HUDEP-2 (cell line): ENCODE data around the gene TFAP2A.

Source experiments
- DNase-seq, 76 experiments: peaks; one replicate each; lab custom pipeline; 2025; ENCODE audit not compliant: unreplicated experiment in 76 of 76; lab: John Stamatoyannopoulos, UW

The TFAP2A gene

GRCh38 chr6:10426781-10427279 lies 12.0 kb upstream of the TFAP2A start:
- DNase-seq, result no peak

DNA sequence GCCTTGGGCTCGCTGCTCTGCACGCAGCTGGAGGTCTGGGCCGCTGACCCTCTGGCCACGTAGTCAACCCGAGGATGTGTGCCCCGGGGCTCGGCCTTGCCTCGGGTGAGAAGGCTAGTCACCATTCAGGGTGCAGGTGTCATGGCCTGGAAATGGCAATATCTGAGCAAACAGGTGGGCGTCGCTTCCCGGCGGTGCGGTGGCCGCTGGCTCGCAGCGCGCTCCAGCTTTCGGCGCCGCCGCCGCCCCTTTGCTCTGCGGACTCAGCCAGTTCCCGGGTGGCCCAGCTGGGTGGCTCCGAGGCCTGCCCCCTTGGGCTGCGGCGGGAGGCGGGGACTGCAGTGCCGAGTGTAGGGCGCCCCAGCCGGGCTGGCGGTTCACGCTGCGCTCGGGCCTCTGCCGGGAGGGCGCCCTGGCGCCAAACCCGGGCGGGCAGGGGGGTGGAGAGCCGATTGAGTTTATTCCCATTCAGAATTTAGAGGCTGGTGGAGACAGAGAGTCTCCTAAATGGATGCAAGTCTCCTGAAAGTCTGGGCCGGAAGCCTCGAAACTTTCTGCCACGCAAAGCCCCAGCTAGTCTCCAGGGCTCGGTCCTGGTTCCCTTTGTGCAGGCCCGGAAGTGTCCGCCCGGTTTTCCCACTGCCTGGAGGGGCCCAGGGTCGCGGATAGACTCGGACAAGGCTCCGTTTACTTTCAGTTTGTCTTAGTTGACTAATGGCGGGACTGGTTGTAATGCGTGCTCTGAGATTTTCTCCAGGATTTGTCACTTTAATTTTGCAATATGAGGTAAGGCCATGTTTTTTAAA lies 11.3 kb upstream of the TFAP2A start:
- peak in 9 of 76 experiments; percentile 20 to 39 (median 32) for DNase-seq

DNA sequence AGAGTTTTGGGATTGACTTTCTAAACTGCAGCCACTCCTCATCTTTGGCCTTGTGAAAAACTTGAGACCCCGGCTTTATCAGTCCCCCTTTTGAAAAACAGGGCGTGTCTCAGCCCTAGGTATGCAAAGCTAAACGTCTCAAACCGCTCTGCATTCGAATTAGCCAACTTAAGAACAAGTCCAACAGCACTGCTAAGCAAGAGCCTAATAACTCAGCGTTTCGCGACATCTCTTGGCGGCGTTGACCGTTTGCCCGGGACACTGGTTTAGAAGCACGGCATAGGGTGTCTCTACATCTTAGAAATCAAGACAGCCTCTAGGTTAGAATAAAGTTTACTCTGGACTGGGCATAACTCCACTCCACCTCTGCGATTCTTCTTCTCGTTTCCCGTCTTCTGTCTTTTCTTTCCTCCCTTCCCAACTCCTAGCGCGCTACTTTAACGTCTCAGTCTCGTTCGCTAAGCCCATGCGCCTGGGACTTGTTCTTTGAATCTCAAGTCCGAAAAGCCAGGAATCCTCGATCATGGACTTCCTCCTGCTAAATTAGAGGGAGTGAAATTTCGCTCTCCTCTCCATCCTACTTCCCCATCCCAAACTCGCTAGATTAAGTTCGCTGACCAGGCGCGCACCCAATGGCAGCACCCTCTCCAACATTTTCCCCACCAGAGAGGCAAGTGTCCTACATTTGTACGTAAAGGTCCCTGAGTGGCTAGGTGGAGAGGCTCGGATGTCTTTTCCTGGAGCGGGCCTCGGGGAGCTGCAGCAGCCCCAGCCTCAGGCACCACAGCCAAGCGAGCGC lies 10.5 kb upstream of the TFAP2A start:
- DNase-seq, result no peak

DNA sequence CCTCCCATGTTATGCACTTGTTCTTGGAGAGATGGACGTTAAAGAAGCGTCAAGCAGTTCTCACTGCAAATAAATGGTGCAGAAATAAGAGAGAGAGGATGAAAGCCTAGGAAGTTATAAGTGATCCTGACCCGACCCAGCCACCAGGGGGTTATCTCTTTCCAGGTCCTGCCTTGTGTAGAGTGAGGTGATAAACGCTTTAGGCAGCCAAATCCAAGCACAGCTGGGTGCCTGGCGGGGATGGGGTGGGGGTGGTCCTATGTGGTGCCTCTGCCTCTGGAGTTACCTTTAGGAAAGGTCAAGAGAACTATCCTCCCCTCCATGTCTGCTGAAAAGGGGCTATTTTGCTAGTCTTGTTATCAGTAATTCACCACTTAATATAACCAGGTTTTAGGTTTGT lies 9.2 kb upstream of the TFAP2A start:
- peak in 3 of 76 experiments; percentile 31 to 39 (median 34) for DNase-seq

DNA sequence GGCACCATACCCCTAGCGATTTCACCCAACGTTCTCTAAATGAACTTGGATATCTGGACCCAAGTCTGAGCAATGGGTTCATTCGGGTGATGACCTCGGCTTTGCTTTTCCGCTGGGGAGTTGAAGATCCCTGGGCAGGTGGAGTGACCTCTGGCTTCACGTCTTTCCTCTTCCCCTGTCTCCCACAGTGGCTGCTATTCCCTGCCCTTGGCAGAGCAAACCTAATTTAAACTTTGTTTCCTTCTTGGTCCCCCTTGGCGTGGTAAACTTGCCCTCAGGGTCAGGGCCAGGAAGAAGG lies 7.8 kb upstream of the TFAP2A start:
- DNase-seq, result no peak

GRCh38 chr6:10421921-10422736 lies 7.3 kb upstream of the TFAP2A start:
- no peak for DNase-seq

DNA sequence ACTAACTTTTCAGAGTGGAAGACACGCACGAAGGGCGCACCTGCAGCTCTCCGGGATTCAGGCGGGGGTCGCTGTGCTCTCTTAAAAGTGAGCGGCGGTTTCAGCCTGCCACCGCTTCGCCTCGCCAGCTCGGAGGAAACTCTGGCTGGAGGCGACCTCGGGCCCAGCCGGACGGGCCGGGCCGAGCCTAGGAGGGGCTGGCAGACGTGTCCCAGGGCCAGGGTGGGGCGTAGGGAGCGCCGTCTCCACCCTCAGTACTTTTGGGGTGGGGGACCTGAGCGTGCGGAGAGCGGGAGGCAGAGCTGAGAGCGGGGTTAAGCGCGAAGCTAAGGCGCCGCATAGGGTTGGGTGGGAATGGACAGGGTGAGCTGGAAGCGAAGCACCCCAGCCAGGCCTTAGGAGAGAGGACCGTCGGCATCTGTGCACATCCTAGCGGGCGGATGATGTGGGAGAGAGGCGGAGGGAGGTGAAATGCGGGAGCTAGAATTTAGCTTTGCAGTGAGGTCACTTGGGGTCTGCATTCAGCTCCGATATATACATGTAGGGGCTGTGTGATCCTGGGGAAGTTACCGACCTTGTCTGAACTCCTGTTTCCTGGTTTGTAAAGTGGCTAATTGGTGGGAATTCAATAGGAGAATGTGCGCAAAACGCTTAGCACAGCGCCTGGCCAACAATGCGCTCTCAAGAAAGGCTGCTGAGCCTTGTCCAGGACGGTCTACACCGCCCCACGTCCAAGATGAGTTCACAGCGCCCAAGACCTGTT lies 6.5 kb upstream of the TFAP2A start:
- no peak for DNase-seq

GRCh38 chr6:10420546-10421157 lies 5.8 kb upstream of the TFAP2A start:
- DNase-seq, result no peak

DNA sequence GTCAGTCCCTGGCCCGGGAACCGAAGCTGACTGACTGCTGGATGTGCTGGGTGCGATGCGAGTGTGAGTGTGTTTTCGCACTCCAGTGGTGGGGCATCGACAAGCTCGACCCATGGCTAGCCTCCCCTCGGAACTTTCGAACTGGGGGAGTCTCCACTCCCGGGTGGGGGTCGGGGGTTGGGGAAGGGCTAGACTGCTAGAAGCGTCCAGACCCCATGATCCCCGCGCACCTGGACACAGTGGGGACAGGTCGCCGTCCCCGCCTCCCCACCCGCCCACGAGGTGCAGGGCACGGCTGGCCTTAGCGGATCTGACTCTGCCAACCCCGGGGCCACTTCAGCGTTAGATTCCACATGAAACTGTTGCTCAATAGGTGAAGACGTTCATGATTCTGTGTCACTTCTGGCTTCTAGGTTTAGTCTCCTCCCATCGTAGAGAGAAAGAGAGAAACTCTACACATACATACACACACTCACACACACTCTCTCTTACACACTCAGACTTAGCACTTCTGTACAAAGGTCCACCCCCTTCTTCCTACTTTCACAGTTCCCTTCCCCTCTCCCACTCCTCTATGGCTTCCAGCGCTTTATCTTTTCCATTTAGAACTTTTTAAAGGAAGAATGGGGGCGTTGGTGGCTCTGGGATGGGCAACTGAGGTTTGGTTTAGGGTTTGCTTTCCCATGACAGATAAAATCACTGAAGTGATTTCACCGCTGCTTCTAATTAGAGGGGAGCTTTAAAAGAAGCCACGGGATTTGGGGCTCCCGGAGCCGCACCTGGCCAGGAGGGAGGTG lies 5.1 kb upstream of the TFAP2A start:
- DNase-seq, result no peak

DNA sequence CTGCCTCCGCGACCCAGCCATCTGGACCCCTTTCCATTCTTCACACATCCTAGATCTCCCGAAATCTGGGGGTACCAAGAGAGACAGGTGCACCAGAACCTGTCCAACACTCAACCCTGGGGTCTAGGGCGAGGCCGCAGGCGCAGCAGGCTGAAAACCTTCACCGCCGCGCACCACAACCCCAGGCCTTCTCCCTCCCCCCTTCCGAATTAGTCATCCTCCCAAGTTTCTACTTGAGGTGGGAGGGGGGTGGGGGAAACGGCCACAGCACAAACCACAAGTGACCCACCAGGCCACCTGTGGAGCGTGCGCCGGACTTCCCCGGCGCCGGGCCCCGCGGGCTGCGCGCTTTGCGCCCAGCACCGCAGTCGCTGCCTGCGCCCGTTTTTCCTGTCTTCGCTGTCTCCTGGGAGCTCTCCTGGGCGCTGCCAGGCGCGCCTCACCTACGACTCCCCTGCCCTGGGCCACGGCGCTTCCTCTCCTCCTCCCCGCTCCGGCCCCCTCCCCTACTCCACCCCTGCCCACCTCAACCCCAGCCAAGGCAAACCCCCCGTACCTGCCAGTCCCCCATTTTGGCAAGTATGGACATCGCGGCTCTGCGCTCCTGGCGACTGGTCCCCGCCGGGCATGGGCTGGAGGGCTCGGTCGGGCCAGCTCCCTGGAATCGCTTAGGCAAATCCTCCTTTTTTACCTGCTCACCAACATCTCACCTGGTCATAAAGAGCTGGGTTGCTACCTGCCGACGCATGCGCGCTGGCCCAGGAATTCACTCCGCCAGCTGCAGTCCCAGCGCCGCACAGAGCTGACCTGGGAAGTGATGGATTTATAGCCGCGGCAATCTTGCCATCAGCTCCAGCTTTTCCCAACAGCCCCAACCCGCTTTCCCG lies 4.2 kb upstream of the TFAP2A start:
- no peak for DNase-seq

- DNase-seq, result no peak
These were observed 3.5 kb upstream of the TFAP2A start for GRCh38 chr6:10418361-10418861.

DNA sequence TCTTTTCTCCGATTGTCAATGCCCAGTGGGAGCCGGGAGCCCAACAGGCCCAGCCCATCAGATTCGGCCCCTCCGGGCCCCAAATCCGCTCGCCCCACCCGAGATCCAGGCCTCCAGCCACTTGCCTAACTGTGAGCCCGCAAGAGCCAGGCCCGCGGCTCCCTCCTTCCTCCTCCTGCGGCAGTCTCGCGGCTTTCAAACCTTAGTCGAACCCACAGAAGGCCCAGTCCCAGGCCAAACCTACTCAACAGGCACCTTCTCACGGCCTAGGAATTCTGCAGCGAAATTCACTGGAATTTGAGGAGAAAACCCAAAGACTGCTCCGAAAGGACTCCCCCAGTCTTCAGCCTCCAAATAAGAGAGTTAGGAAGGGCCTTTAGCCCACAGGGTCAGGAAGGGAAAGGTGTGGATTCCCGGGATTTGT lies 2.8 kb upstream of the TFAP2A start:
- no peak for DNase-seq

DNA sequence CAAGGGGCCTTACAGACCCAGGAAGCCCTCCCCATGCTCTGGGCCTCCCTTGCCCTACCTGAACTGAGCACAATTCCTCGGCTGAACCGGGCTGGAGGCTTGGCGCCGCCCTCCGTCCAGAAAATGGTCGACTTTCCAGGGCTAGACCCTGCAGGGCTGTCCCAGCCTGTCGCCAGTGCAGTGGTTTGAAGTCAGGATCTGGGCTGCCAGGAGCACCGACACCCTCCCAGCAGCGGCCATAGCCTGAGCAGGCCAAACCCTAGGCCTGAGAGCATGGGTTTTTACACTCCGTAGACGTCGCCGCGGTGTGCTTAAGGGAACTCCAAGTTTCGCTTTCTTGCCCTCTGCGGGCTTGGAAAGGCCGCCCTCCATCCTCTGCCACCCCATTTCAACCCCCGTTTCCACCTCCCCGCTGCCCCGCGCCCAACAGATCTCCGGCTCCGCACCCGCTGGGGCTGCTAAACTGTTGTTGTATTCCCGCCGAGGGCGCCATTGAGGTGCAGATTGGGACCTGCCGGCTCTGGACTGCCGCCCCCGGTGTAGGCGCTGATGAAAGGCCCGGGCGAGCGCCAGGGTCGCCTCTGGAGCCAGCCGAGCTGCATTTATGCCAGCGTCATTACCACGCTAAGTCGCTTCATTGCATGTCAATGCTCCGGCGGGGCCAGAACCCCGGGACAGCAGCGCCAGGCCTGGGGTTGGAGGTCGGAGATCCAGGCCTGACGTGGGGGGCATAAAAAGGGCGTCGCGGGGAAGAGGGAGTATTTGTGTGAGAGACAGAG lies 2.2 kb upstream of the TFAP2A start:
- DNase-seq, result no peak

DNA sequence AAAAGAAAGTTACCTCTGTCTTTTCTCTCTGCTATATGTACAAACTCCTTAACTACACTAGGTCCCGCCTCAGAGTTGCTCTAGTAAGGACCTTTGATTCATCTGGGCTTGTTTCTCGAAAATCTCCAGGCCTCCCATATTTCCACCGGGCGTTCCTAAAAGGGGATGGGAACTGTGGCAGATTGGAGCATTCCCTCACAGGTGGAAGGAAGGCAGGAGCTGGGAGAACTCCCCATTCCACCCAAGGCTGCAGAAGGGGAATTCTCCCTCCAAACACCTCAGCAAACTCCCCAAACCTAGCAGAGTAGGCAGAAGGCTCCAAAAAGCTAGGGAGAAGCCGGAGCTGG lies 1.6 kb upstream of the TFAP2A start:
- DNase-seq, result no peak

GRCh38 chr6:10415617-10416480 lies 975 bp upstream of the TFAP2A start:
- DNase-seq, result no peak
